ENCODE results near the gene NGB.

The NGB gene

DNA sequence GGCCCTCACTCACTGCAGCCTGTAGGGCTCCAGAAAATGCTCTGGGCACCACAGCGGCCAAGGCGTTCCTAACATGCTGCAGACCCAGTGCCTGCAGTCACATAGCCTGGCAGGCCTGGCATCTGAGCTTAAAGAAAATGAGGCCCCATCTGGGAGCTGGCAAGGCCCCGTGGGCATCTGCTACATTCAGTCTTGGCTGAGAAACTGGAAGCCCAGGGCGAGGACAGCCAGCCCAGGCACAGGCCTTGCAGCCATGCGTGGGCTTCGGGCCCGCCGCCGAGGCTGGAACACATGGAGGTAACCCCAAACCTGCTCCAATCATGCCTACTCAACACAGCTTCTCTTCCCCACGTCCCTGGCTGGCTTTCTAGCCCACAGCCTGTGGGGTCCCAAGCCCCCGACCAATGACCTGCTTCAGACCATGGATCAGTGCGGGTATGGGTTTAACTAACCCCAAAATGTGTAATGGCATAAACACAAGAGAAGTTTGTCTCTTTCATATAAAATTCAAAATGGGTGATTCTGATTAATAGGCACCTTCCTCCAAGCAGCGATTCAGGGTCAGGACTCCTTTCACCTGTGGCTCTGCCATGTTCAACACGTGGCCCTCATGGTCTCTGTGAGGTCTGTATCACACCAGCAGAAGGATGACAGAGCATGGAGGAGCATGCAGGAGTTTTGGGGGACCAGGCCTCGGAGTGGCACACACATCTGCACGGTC is 6.4 kb downstream of the NGB start:
- H3K9ac ChIP-seq (ENCODE audit: low read length in 2 of 2) = no peak overlapping the region
- peaks cover 4 to 16% of the 10 kb centered on the region in 2 donors for H3K27me3 ChIP-seq (ENCODE audit: control insufficient read depth in 1 of 2, insufficient read depth in 2 of 2, low read length in 2 of 2)
- H3K9me3 ChIP-seq (ENCODE audit: control insufficient read depth in 2 of 2, low read length in 2 of 2) = peaks cover 3 to 5% of the 10 kb centered on the region in 2 donors
- no peak overlapping the region for H3K4me3 ChIP-seq (ENCODE audit: low read length in 2 of 2)
- H3K27ac ChIP-seq (ENCODE audit: low read length) = no peak overlapping the region
- no peaks in the 10 kb centered on the region for H3K36me3 ChIP-seq (ENCODE audit: control insufficient read depth in 2 of 2, insufficient read depth in 2 of 2, low read length in 2 of 2)
- H3K4me1 ChIP-seq (ENCODE audit: control insufficient read depth, insufficient read depth, low read length) = no peaks in the 10 kb centered on the region

DNA sequence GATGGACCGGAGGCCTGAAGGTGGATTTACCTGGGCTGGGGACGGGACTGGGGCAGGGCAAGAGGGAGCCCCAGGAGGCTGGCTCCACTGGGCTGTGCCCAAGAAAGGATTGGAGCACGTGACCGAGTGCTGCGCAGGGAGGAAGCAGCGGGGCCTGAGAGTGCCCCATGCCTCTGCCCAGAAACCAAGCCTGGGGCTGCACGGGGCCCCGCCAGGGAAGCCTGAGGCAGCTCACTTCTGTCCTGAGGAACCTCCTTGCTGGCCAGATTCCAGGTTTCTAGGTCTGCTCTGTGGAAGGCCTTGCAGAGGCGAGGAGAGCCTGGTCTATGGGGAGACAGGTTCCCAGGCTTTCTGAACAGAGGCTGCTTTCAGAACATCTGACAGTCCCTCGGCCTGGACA is 10.4 kb downstream of the NGB start:
- Histone ChIP-seq H3K9ac (ENCODE audit: low read length in 2 of 2) (no peak overlapping the region), H3K27ac (ENCODE audit: low read length) (no peak overlapping the region), H3K9me3 (ENCODE audit: control insufficient read depth in 2 of 2, low read length in 2 of 2) (no peaks in the 10 kb centered on the region), H3K27me3 (ENCODE audit: control insufficient read depth in 1 of 2, insufficient read depth in 2 of 2, low read length in 2 of 2) (peaks cover 2 to 16% of the 10 kb centered on the region in 2 donors), H3K4me1 (ENCODE audit: control insufficient read depth, insufficient read depth, low read length) (no peaks in the 10 kb centered on the region), H3K36me3 (ENCODE audit: control insufficient read depth in 2 of 2, insufficient read depth in 2 of 2, low read length in 2 of 2) (no peaks in the 10 kb centered on the region), H3K4me3 (ENCODE audit: low read length in 2 of 2) (no peak overlapping the region)

DNA sequence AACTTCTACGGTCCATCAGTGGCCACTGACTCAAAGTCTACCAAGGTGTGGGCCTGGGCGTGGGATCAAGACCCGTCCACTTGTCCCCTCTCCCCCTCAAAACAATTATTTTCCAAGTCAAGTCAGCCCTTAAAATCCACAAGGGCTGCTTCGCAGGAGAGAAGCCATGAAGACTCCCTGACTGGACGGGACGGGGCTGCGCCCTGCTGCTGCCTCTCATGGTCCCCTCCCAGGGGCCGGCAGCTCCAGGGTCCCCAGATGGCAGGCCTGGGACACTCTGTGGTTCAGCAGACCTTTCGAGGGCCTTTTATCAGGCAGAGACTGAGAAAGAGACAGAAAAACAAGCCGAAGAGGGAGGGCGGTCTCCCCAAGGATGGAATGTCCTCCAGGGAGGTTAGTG is 10.8 kb downstream of the NGB start:
- no peaks in the 10 kb centered on the region for H3K9me3 ChIP-seq (ENCODE audit: control insufficient read depth in 2 of 2, low read length in 2 of 2)

DNA sequence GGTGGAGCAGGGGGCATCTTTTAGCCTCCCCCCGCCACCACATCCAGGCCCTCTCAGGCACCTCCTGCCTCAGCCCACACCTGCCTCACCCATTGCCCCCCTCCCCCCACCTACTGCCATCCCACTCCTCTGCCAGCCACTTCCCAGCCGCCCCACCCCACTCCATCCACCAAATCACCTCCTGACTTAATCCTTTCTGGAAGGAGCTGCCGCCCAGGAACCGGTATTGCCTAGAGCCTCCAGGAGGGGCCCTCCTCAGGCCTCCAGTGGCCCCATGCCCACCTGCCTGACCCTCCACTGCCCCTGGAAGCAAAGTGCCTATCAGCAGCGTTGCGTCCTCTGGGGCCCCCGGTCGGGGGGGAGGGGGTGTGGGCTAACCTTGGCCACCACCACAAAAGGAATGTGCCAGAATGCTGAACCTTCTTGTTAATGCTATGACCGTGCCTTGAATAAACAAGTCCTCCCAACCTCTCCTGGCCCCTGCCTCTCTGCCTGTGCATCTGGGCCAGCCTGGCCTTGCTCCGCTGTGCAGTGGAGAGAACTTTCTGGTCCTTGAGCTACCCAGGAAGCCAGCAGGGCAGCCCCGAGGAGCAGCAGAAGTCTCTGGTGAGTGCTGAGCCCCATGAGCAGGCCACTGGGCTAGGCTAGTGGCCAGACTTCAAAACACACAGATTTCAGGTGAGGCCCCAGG is 11.8 kb downstream of the NGB start:
- Histone ChIP-seq H3K27ac (ENCODE audit: low read length) (no peak overlapping the region), H3K36me3 (ENCODE audit: control insufficient read depth in 2 of 2, insufficient read depth in 2 of 2, low read length in 2 of 2) (no peaks in the 10 kb centered on the region), H3K27me3 (ENCODE audit: control insufficient read depth in 1 of 2, insufficient read depth in 2 of 2, low read length in 2 of 2) (peaks cover 2 to 16% of the 10 kb centered on the region in 2 donors), H3K4me3 (ENCODE audit: low read length in 2 of 2) (no peak overlapping the region), H3K9ac (ENCODE audit: low read length in 2 of 2) (no peak overlapping the region), H3K4me1 (ENCODE audit: control insufficient read depth, insufficient read depth, low read length) (no peaks in the 10 kb centered on the region), H3K9me3 (ENCODE audit: control insufficient read depth in 2 of 2, low read length in 2 of 2) (no peaks in the 10 kb centered on the region)

More for the DNA sequence above, 10.8 kb downstream of the NGB start:
- H3K27me3 ChIP-seq (ENCODE audit: control insufficient read depth in 1 of 2, insufficient read depth in 2 of 2, low read length in 2 of 2) = peaks cover 2 to 16% of the 10 kb centered on the region in 2 donors
- H3K27ac ChIP-seq (ENCODE audit: low read length) = no peak overlapping the region
- no peak overlapping the region for H3K4me3 ChIP-seq (ENCODE audit: low read length in 2 of 2)
- H3K4me1 ChIP-seq (ENCODE audit: control insufficient read depth, insufficient read depth, low read length) = no peaks in the 10 kb centered on the region
- no peak overlapping the region for H3K9ac ChIP-seq (ENCODE audit: low read length in 2 of 2)
- no peaks in the 10 kb centered on the region for H3K36me3 ChIP-seq (ENCODE audit: control insufficient read depth in 2 of 2, insufficient read depth in 2 of 2, low read length in 2 of 2)

DNA sequence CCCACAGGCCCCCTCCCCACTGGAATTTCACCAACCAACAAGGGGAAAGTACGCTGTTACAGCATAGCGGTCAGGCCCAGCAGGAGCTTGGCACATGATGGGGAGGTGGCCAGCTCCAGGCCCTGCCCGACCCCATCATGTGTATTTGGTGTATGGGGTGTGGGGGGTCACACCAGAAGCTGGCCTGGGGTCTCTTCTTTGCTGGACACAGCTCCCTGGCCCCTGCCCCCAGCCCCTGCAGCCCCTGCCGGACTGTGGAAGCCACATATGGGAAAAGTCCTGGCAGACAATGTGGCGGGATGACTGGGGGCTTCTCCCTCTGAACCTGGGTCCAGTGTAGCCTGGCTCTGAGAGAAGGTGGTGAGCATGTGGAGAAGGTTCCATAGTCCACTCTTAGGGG is 12.4 kb downstream of the NGB start:
- Histone ChIP-seq H3K4me1 (ENCODE audit: control insufficient read depth, insufficient read depth, low read length) (no peaks in the 10 kb centered on the region), H3K9me3 (ENCODE audit: control insufficient read depth in 2 of 2, low read length in 2 of 2) (no peaks in the 10 kb centered on the region), H3K27me3 (ENCODE audit: control insufficient read depth in 1 of 2, insufficient read depth in 2 of 2, low read length in 2 of 2) (peaks cover 2 to 16% of the 10 kb centered on the region in 2 donors), H3K4me3 (ENCODE audit: low read length in 2 of 2) (no peak overlapping the region), H3K36me3 (ENCODE audit: control insufficient read depth in 2 of 2, insufficient read depth in 2 of 2, low read length in 2 of 2) (no peaks in the 10 kb centered on the region), H3K27ac (ENCODE audit: low read length) (no peak overlapping the region), H3K9ac (ENCODE audit: low read length in 2 of 2) (no peak overlapping the region)

DNA sequence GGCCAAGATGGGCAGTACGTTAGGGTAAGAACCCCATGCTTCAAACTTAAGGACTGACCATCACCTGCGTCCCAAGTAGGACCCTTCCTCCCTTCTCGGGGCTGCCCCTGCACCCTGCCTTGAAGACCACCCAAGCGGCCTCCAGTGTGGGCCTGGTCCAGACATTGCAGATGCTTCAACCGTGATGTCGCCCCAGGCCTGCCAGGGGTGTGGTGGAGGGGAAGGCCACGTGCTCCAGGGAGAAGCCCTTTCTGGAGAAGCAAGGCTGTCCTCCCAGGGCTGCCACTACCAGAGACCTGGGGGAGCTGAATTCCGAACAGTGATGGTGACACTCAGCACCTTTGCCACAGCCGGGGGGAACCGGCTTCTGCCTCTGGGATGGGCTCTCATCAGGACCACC is 13.3 kb downstream of the NGB start:
- Histone ChIP-seq H3K9me3 (ENCODE audit: control insufficient read depth in 2 of 2, low read length in 2 of 2) (no peaks in the 10 kb centered on the region), H3K9ac (ENCODE audit: low read length in 2 of 2) (no peak overlapping the region), H3K4me1 (ENCODE audit: control insufficient read depth, insufficient read depth, low read length) (no peaks in the 10 kb centered on the region), H3K27ac (ENCODE audit: low read length) (no peak overlapping the region), H3K27me3 (ENCODE audit: control insufficient read depth in 1 of 2, insufficient read depth in 2 of 2, low read length in 2 of 2) (peaks cover 5 to 21% of the 10 kb centered on the region in 2 donors), H3K36me3 (ENCODE audit: control insufficient read depth in 2 of 2, insufficient read depth in 2 of 2, low read length in 2 of 2) (no peaks in the 10 kb centered on the region), H3K4me3 (ENCODE audit: low read length in 2 of 2) (no peak overlapping the region)

DNA sequence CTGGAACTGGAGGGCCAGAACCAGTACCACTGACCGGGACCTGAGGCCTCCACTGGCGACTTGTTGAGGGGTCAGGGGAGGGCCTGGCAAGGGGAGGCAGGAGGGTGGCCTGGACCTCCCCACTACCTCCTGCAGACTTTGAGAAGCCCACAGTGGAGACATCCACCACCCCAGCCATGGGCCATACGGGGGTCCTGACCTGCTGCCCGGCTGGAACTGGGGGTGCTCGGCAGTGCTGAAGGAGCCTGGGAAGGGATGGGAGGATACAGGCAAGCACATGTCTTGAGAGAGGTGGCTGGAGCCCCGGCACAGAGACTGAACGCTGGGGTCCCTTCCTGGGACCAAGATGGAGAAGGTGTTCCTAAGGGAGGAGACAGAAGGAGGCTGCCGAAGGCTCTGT is 14.3 kb downstream of the NGB start:
- no peaks in the 10 kb centered on the region for H3K9me3 ChIP-seq (ENCODE audit: control insufficient read depth in 2 of 2, low read length in 2 of 2)
- no peaks in the 10 kb centered on the region for H3K4me1 ChIP-seq (ENCODE audit: control insufficient read depth, insufficient read depth, low read length)
- H3K4me3 ChIP-seq (ENCODE audit: low read length in 2 of 2) = no peak overlapping the region
- no peak overlapping the region for H3K27ac ChIP-seq (ENCODE audit: low read length)
- no peak overlapping the region for H3K9ac ChIP-seq (ENCODE audit: low read length in 2 of 2)
- peaks cover 5 to 23% of the 10 kb centered on the region in 2 donors for H3K27me3 ChIP-seq (ENCODE audit: control insufficient read depth in 1 of 2, insufficient read depth in 2 of 2, low read length in 2 of 2)
- no peaks in the 10 kb centered on the region for H3K36me3 ChIP-seq (ENCODE audit: control insufficient read depth in 2 of 2, insufficient read depth in 2 of 2, low read length in 2 of 2)

DNA sequence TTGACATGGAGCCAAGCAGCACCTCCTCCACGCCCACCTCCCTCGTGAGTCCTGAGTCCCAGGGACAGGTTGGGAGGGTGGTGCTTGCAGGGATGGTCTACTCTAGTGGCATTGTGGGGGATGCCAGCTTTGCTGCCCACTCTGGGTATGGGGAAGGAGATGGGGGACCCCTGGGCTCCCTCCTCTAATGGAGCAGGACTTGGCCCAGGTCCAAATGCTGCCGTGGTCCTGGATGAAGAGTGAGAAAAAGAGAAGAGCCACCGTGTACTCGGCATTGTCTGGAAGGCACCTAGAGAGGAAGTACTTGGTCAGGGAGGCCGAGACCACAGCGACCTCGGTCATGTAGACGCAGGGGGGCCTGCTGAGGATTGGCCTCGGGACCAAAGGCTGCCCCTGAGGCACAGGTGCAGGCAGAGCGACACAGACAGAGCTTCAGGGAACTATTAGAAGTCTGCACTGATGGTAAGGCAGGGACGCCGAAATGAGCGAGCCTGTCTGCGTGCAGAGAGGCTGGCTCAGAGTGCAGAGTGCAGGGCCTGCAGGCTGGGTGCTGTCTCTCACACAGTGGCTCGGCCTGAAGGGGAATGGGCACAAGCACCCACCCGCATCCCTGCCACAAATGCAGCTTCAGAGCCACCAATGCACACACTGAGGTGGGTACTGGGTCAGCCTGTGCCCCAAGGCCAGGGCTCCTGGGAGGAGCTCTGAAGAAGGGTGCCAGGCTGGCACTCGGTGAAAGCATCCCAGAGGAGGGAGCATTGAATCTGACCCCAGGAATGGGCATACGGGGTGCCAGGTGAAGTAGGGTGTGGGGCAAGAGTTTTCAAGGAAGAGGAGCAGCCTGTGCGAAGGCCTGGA is 17.4 kb downstream of the NGB start:
- Histone ChIP-seq H3K9ac (ENCODE audit: low read length in 2 of 2) (no peak overlapping the region), H3K27me3 (ENCODE audit: control insufficient read depth in 1 of 2, insufficient read depth in 2 of 2, low read length in 2 of 2) (peaks cover 3 to 15% of the 10 kb centered on the region in 2 donors), H3K36me3 (ENCODE audit: control insufficient read depth in 2 of 2, insufficient read depth in 2 of 2, low read length in 2 of 2) (no peaks in the 10 kb centered on the region), H3K4me1 (ENCODE audit: control insufficient read depth, insufficient read depth, low read length) (no peaks in the 10 kb centered on the region), H3K4me3 (ENCODE audit: low read length in 2 of 2) (no peak overlapping the region), H3K9me3 (ENCODE audit: control insufficient read depth in 2 of 2, low read length in 2 of 2) (no peaks in the 10 kb centered on the region), H3K27ac (ENCODE audit: low read length) (no peak overlapping the region)

DNA sequence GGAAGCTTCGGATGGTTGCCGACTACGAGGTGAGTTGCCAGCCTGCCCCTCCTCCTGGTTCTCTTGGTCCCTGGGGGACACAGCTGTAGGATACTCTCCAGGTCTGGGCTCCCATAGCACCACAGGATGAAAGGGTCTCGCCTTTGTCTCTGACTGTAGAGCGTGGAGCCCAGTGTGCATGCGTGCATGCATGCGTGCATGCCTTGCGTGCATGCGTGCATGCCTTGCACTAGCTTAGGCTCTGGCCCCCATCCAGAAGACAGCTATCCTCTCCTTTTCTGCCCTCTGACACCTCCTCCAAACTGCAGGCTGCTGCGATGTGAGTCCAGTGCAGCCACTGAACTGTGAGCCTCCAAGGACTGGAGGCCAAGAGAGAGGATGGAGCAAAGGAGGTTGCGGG is 19.1 kb downstream of the NGB start:
- no peaks in the 10 kb centered on the region for H3K36me3 ChIP-seq (ENCODE audit: control insufficient read depth in 2 of 2, insufficient read depth in 2 of 2, low read length in 2 of 2)
- H3K4me1 ChIP-seq (ENCODE audit: control insufficient read depth, insufficient read depth, low read length) = no peaks in the 10 kb centered on the region
- H3K9ac ChIP-seq (ENCODE audit: low read length in 2 of 2) = no peak overlapping the region
- peaks cover 3 to 9% of the 10 kb centered on the region in 2 donors for H3K27me3 ChIP-seq (ENCODE audit: control insufficient read depth in 1 of 2, insufficient read depth in 2 of 2, low read length in 2 of 2)
- H3K4me3 ChIP-seq (ENCODE audit: low read length in 2 of 2) = no peak overlapping the region
- H3K9me3 ChIP-seq (ENCODE audit: control insufficient read depth in 2 of 2, low read length in 2 of 2) = no peaks in the 10 kb centered on the region
- H3K27ac ChIP-seq (ENCODE audit: low read length) = no peak overlapping the region

DNA sequence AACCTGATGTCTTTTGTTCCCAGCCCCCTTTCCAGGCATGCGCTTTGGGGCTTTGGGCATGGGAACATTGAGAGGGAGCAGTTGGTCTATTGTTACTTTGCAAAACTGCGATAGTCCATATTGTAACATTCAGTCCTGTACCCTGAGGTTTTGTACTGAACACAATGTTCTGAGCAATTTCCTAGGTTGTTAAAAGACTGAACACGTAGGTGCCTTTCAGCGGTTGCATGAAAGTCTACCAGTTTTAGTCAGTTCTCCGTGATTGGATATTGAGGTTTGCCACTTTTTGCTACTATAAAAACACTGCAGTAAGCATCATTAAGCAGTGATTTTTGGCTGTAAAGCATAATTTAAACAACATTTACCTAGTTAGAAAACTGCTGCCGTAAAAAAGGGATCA is 20.1 kb downstream of the NGB start:
- H3K4me3 ChIP-seq (ENCODE audit: low read length in 2 of 2) = no peak overlapping the region
- no peaks in the 10 kb centered on the region for H3K36me3 ChIP-seq (ENCODE audit: control insufficient read depth in 2 of 2, insufficient read depth in 2 of 2, low read length in 2 of 2)
- no peaks in the 10 kb centered on the region for H3K4me1 ChIP-seq (ENCODE audit: control insufficient read depth, insufficient read depth, low read length)
- no peak overlapping the region for H3K27ac ChIP-seq (ENCODE audit: low read length)
- H3K9ac ChIP-seq (ENCODE audit: low read length in 2 of 2) = no peak overlapping the region
- no peaks in the 10 kb centered on the region for H3K9me3 ChIP-seq (ENCODE audit: control insufficient read depth in 2 of 2, low read length in 2 of 2)
- peaks cover 3 to 9% of the 10 kb centered on the region in 2 donors for H3K27me3 ChIP-seq (ENCODE audit: control insufficient read depth in 1 of 2, insufficient read depth in 2 of 2, low read length in 2 of 2)
